GM23338 (cell line): ENCODE results near the gene GSS. TPM values are rescaled to one million over a fixed set of nuclear protein-coding genes. Genes with fewer than 3 reads are reported as not detected.

Experiments used
- ATAC-seq: fragments of 200-7000 bp; cut with Tn5 transposase; 3 replicates; pipeline ENCODE4 v1.9.1; 2020
- DNase-seq: peaks from one replicate; pipeline ENCODE4 v3.0.0-alpha.2; 2015; ENCODE audit warnings: low spot score
- H2AFZ ChIP-seq: fragments of 200-600 bp; sonication (generic); 2 replicates; pipeline ENCODE4 v1.8.0; 2016; ENCODE audit warnings: antibody characterized with exemption, mild to moderate bottlenecking, moderate library complexity
- H3F3A ChIP-seq: fragments of 200-600 bp; sonication (generic); replicated peaks from 2 replicates; pipeline ENCODE4 v1.8.0; 2017; ENCODE audit warnings: antibody characterized with exemption, mixed run types, low read depth
- H3K27ac ChIP-seq: fragments of 200-600 bp; sonication (generic); 2 replicates; pipeline ENCODE4 v1.6.1; 2016; ENCODE audit warnings: low read depth
- H3K27me3 ChIP-seq: fragments of 200-600 bp; sonication (generic); 2 replicates; pipeline ENCODE4 v1.8.0; 2016; ENCODE audit warnings: mild to moderate bottlenecking, mixed run types, moderate library complexity; ENCODE audit not compliant: insufficient read depth
- H3K36me3 ChIP-seq: fragments of 200-600 bp; sonication (generic); 2 replicates; pipeline ENCODE4 v1.8.0; 2016; ENCODE audit warnings: mild to moderate bottlenecking; ENCODE audit not compliant: insufficient read depth
- H3K4me1 ChIP-seq: fragments of 200-600 bp; sonication (generic); 2 replicates; pipeline ENCODE4 v1.8.0; 2016; ENCODE audit warnings: mild to moderate bottlenecking, moderate library complexity; ENCODE audit not compliant: insufficient read depth
- H3K4me2 ChIP-seq: fragments of 200-600 bp; sonication (generic); 2 replicates; pipeline ENCODE4 v1.7.1; 2017; ENCODE audit warnings: mixed run types
- H3K4me3 ChIP-seq: fragments of 200-600 bp; sonication (generic); 2 replicates; pipeline ENCODE4 v1.6.1; 2016; ENCODE audit warnings: mixed run types
- H3K79me2 ChIP-seq: fragments of 200-600 bp; sonication (generic); replicated peaks from 2 replicates; pipeline ENCODE4 v1.8.0; 2017; ENCODE audit warnings: mild to moderate bottlenecking; ENCODE audit not compliant: insufficient read depth
- H3K9me2 ChIP-seq: fragments of 200-600 bp; sonication (generic); 2 replicates; pipeline ENCODE4 v1.8.0; 2017; ENCODE audit not compliant: insufficient read depth
- H4K20me1 ChIP-seq: fragments of 200-600 bp; sonication (generic); replicated peaks from 2 replicates; pipeline ENCODE4 v1.8.0; 2017; ENCODE audit warnings: mild to moderate bottlenecking; ENCODE audit not compliant: insufficient read depth
- H3K27ac Mint-ChIP-seq: 2 replicates; pipeline ENCODE4 v1.8.0; 2020; ENCODE audit warnings: inconsistent platforms, mild to moderate bottlenecking, moderate library complexity, mixed read lengths
- H3K27me3 Mint-ChIP-seq: 3 replicates; pipeline ENCODE4 v1.8.0; 2022; ENCODE audit warnings: low read depth, mild to moderate bottlenecking, moderate library complexity, mixed read lengths, inconsistent platforms; ENCODE audit not compliant: insufficient read depth, poor library complexity
- H3K36me3 Mint-ChIP-seq: 3 replicates; pipeline ENCODE4 v1.8.0; 2021; ENCODE audit warnings: low read depth, mild to moderate bottlenecking, inconsistent platforms, moderate library complexity, mixed read lengths
- H3K4me1 Mint-ChIP-seq: 3 replicates; pipeline ENCODE4 v1.8.0; 2020; ENCODE audit warnings: mild to moderate bottlenecking, inconsistent platforms, mixed read lengths
- H3K4me3 Mint-ChIP-seq: 3 replicates; pipeline ENCODE4 v1.8.0; 2021; ENCODE audit warnings: moderate library complexity, mild to moderate bottlenecking, inconsistent platforms, mixed read lengths
- H3K9me3 Mint-ChIP-seq: 3 replicates; pipeline ENCODE4 v1.8.0; 2020; ENCODE audit warnings: moderate library complexity, mild to moderate bottlenecking, inconsistent platforms, mixed read lengths
- CREB1 ChIP-seq: fragments of 250-450 bp; sonication (Bioruptor Pico); IDR thresholded peaks from 2 replicates; pipeline ENCODE4 v1.5.0; 2020; ENCODE audit warnings: low read depth, mild to moderate bottlenecking, moderate library complexity
- ETS1 ChIP-seq: IDR thresholded peaks from 2 replicates; pipeline ENCODE4 v1.6.1; 2016; ENCODE audit warnings: antibody characterized with exemption
- EZH2 ChIP-seq: fragments of 200-600 bp; sonication (generic); IDR thresholded peaks from one replicate; pipeline ENCODE4 v1.8.0; 2017; ENCODE audit warnings: antibody characterized with exemption, mild to moderate bottlenecking, low read depth; ENCODE audit not compliant: unreplicated experiment
- EZH2phosphoT487 ChIP-seq: fragments of 200-600 bp; sonication (generic); IDR thresholded peaks from one replicate; pipeline ENCODE4 v1.8.1; 2018; ENCODE audit warnings: antibody characterized with exemption; ENCODE audit not compliant: unreplicated experiment
- JUNB ChIP-seq: IDR thresholded peaks from one replicate; pipeline ENCODE4 v1.6.1; 2016; ENCODE audit warnings: antibody characterized with exemption; ENCODE audit not compliant: unreplicated experiment
- NANOG ChIP-seq: IDR thresholded peaks from 2 replicates; pipeline ENCODE4 v1.6.1; 2016; ENCODE audit warnings: antibody characterized with exemption, borderline replicate concordance
- POLR2AphosphoS5 ChIP-seq: IDR thresholded peaks from 2 replicates; pipeline ENCODE4 v1.6.1; 2016; ENCODE audit warnings: antibody characterized with exemption, low read depth
- REST ChIP-seq: IDR thresholded peaks from one replicate; pipeline ENCODE4 v1.6.1; 2018; ENCODE audit warnings: antibody characterized with exemption; ENCODE audit not compliant: unreplicated experiment
- STAT1 ChIP-seq: IDR thresholded peaks from one replicate; pipeline ENCODE4 v1.6.1; 2016; ENCODE audit warnings: antibody characterized with exemption; ENCODE audit not compliant: unreplicated experiment
- ZNF114 ChIP-seq: fragments of 250-450 bp; sonication (Bioruptor Pico); IDR thresholded peaks from 2 replicates; pipeline ENCODE4 v1.5.0; 2020; ENCODE audit warnings: mild to moderate bottlenecking, moderate library complexity
- ZNF331 ChIP-seq: fragments of 250-450 bp; sonication (Bioruptor Pico); IDR thresholded peaks from 2 replicates; pipeline ENCODE4 v1.5.0; 2020; ENCODE audit warnings: low read depth, mild to moderate bottlenecking, moderate library complexity
- ZNF462 ChIP-seq: fragments of 250-450 bp; sonication (Bioruptor Pico); IDR thresholded peaks from 2 replicates; pipeline ENCODE4 v1.5.0; 2020; ENCODE audit warnings: mild to moderate bottlenecking, moderate library complexity
- polyA plus RNA-seq: library from polyadenylated mRNA; unstranded; fragments of >200 nt; fragmentation: Nextera tagmentation; extraction: Ambion mirVana; gene quantifications from 2 replicates; pipeline ENCODE4 v1.2.1, GENCODE V29; 2016
- total RNA-seq: library from RNA; depleted of rRNA; stranded (reverse); fragments of >200 nt; shearing (Covaris generic); gene quantifications from 2 replicates; pipeline ENCODE4 v1.2.3, GENCODE V29; 2014
- TF ChIP-seq, protein P1 (sequence below), 2 experiments: fragments of 200-600 bp in 1 of 2; sonication (generic) in 1 of 2; conservative IDR thresholded peaks; 2 replicates each; pipeline versions ENCODE4 v1.5.1 to v1.6.1; 2016 to 2017; ENCODE audit warnings: antibody characterized with exemption in 2 of 2, low read depth in 2 of 2, mild to moderate bottlenecking in 2 of 2, moderate library complexity in 1 of 2

Gene GSS
- total and polyA plus RNA-seq, 2 experiments from 2014 or later = 34.0 to 63.3 TPM

DNA sequence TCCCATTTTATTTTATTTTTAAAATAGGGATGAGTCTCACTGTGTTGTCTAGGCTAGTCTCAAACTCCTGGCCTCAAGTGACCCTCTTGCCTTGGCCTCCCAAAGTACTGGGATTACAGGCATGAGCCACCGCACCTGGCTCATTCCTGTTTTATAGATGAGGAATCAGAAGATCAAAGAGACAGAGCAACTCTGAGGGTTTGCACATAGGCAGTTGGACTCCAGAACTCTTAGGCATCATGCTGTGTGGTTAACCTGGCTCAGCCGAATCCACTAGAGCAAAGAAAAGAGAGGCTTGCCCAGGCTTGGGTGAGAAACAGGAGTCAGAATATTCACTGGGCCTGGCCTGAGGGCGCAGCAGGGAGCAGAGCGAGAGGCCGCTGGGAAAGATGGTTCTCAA, 9.4 kb upstream of the GSS start:
- Mint-ChIP-seq H3K36me3 (no peaks in the 10 kb centered on the region), H3K4me1 (peaks cover 7% of the 10 kb centered on the region; the same call in 2 of the 3 replicates), H3K27ac (no peak overlapping the region), H3K27me3 (peaks cover 4% of the 10 kb centered on the region), H3K9me3 (no peaks in the 10 kb centered on the region), H3K4me3 (no peak overlapping the region)
- Histone ChIP-seq H2AFZ (peak overlapping the region; percentile 43; the same call in 1 of the 2 replicates), H3K4me1 (no peaks in the 10 kb centered on the region), H3K9me2 (no peaks in the 10 kb centered on the region), H3K4me3 (no peak overlapping the region), H3K27ac (no peak overlapping the region), H3K36me3 (no peaks in the 10 kb centered on the region), H3F3A (no peaks in the 10 kb centered on the region), H4K20me1 (no peaks in the 10 kb centered on the region), H3K27me3 (no peaks in the 10 kb centered on the region), H3K4me2 (no peak overlapping the region), H3K79me2 (no peaks in the 10 kb centered on the region)
- no peak for DNase-seq
- ATAC-seq = no peak
- TF ChIP-seq, protein P1, sequence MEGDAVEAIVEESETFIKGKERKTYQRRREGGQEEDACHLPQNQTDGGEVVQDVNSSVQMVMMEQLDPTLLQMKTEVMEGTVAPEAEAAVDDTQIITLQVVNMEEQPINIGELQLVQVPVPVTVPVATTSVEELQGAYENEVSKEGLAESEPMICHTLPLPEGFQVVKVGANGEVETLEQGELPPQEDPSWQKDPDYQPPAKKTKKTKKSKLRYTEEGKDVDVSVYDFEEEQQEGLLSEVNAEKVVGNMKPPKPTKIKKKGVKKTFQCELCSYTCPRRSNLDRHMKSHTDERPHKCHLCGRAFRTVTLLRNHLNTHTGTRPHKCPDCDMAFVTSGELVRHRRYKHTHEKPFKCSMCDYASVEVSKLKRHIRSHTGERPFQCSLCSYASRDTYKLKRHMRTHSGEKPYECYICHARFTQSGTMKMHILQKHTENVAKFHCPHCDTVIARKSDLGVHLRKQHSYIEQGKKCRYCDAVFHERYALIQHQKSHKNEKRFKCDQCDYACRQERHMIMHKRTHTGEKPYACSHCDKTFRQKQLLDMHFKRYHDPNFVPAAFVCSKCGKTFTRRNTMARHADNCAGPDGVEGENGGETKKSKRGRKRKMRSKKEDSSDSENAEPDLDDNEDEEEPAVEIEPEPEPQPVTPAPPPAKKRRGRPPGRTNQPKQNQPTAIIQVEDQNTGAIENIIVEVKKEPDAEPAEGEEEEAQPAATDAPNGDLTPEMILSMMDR (conservative IDR thresholded peaks at IDR 0.05; ENCODE audit: low read depth in 2 of 2) = no peak
- TF ChIP-seq ETS1 (no peak), POLR2AphosphoS5 (no peak), EZH2 (no peak), REST (no peak), JUNB (no peak), ZNF114 (CRISPR knock-in tag) (no peak), EZH2phosphoT487 (no peak), STAT1 (no peak), ZNF462 (CRISPR knock-in tag) (no peak), NANOG (no peak), CREB1 (CRISPR knock-in tag) (no peak), ZNF331 (no peak)
